ENCODE results near the gene SLC25A19. TPM values are rescaled to one million over a fixed set of nuclear protein-coding genes. Genes with fewer than 3 reads are reported as not detected.

Gene SLC25A19
- total and polyA plus RNA-seq, 9 of the 15 experiments (the other 6 are each of a cell fraction or from before 2014, with no cell fraction given), result 33.4 to 76.6 (median 55.3) TPM

DNA sequence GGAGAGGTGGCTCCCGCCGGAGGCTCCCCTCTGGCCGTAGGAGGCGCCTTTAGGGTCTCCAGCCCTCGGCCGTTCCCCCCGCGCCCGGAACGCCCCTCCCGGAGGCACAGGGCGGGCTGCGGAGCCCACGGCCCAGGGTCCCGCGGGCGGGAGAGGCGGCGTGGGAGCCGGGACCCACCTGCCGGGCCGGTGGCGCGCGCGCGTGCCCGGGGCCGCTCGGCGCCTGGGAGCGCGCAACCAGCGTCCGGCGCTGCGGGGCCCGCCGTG, 18.3 kb downstream of the SLC25A19 start, which contains the start of gene MIF4GD (continued):
- TF ChIP-seq, protein P1, sequence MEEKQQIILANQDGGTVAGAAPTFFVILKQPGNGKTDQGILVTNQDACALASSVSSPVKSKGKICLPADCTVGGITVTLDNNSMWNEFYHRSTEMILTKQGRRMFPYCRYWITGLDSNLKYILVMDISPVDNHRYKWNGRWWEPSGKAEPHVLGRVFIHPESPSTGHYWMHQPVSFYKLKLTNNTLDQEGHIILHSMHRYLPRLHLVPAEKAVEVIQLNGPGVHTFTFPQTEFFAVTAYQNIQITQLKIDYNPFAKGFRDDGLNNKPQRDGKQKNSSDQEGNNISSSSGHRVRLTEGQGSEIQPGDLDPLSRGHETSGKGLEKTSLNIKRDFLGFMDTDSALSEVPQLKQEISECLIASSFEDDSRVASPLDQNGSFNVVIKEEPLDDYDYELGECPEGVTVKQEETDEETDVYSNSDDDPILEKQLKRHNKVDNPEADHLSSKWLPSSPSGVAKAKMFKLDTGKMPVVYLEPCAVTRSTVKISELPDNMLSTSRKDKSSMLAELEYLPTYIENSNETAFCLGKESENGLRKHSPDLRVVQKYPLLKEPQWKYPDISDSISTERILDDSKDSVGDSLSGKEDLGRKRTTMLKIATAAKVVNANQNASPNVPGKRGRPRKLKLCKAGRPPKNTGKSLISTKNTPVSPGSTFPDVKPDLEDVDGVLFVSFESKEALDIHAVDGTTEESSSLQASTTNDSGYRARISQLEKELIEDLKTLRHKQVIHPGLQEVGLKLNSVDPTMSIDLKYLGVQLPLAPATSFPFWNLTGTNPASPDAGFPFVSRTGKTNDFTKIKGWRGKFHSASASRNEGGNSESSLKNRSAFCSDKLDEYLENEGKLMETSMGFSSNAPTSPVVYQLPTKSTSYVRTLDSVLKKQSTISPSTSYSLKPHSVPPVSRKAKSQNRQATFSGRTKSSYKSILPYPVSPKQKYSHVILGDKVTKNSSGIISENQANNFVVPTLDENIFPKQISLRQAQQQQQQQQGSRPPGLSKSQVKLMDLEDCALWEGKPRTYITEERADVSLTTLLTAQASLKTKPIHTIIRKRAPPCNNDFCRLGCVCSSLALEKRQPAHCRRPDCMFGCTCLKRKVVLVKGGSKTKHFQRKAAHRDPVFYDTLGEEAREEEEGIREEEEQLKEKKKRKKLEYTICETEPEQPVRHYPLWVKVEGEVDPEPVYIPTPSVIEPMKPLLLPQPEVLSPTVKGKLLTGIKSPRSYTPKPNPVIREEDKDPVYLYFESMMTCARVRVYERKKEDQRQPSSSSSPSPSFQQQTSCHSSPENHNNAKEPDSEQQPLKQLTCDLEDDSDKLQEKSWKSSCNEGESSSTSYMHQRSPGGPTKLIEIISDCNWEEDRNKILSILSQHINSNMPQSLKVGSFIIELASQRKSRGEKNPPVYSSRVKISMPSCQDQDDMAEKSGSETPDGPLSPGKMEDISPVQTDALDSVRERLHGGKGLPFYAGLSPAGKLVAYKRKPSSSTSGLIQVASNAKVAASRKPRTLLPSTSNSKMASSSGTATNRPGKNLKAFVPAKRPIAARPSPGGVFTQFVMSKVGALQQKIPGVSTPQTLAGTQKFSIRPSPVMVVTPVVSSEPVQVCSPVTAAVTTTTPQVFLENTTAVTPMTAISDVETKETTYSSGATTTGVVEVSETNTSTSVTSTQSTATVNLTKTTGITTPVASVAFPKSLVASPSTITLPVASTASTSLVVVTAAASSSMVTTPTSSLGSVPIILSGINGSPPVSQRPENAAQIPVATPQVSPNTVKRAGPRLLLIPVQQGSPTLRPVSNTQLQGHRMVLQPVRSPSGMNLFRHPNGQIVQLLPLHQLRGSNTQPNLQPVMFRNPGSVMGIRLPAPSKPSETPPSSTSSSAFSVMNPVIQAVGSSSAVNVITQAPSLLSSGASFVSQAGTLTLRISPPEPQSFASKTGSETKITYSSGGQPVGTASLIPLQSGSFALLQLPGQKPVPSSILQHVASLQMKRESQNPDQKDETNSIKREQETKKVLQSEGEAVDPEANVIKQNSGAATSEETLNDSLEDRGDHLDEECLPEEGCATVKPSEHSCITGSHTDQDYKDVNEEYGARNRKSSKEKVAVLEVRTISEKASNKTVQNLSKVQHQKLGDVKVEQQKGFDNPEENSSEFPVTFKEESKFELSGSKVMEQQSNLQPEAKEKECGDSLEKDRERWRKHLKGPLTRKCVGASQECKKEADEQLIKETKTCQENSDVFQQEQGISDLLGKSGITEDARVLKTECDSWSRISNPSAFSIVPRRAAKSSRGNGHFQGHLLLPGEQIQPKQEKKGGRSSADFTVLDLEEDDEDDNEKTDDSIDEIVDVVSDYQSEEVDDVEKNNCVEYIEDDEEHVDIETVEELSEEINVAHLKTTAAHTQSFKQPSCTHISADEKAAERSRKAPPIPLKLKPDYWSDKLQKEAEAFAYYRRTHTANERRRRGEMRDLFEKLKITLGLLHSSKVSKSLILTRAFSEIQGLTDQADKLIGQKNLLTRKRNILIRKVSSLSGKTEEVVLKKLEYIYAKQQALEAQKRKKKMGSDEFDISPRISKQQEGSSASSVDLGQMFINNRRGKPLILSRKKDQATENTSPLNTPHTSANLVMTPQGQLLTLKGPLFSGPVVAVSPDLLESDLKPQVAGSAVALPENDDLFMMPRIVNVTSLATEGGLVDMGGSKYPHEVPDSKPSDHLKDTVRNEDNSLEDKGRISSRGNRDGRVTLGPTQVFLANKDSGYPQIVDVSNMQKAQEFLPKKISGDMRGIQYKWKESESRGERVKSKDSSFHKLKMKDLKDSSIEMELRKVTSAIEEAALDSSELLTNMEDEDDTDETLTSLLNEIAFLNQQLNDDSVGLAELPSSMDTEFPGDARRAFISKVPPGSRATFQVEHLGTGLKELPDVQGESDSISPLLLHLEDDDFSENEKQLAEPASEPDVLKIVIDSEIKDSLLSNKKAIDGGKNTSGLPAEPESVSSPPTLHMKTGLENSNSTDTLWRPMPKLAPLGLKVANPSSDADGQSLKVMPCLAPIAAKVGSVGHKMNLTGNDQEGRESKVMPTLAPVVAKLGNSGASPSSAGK (IDR thresholded peaks at IDR 0.05), result no peak
- TF ChIP-seq, protein P2, sequence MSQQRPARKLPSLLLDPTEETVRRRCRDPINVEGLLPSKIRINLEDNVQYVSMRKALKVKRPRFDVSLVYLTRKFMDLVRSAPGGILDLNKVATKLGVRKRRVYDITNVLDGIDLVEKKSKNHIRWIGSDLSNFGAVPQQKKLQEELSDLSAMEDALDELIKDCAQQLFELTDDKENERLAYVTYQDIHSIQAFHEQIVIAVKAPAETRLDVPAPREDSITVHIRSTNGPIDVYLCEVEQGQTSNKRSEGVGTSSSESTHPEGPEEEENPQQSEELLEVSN (IDR thresholded peaks at IDR 0.05; ENCODE audit: borderline replicate concordance in 1 of 2, extremely low read depth in 1 of 2, insufficient read depth in 1 of 2, insufficient read length in 1 of 2, low read depth in 1 of 2, low read length in 1 of 2, poor library complexity in 1 of 2, severe bottlenecking in 1 of 2), result no peak
- TF ChIP-seq, protein P3, sequence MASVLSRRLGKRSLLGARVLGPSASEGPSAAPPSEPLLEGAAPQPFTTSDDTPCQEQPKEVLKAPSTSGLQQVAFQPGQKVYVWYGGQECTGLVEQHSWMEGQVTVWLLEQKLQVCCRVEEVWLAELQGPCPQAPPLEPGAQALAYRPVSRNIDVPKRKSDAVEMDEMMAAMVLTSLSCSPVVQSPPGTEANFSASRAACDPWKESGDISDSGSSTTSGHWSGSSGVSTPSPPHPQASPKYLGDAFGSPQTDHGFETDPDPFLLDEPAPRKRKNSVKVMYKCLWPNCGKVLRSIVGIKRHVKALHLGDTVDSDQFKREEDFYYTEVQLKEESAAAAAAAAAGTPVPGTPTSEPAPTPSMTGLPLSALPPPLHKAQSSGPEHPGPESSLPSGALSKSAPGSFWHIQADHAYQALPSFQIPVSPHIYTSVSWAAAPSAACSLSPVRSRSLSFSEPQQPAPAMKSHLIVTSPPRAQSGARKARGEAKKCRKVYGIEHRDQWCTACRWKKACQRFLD (CRISPR knock-in tag; IDR thresholded peaks at IDR 0.05), result peak; percentile 86; the same call in 1 of the 2 replicates
- TF ChIP-seq, protein P4, sequence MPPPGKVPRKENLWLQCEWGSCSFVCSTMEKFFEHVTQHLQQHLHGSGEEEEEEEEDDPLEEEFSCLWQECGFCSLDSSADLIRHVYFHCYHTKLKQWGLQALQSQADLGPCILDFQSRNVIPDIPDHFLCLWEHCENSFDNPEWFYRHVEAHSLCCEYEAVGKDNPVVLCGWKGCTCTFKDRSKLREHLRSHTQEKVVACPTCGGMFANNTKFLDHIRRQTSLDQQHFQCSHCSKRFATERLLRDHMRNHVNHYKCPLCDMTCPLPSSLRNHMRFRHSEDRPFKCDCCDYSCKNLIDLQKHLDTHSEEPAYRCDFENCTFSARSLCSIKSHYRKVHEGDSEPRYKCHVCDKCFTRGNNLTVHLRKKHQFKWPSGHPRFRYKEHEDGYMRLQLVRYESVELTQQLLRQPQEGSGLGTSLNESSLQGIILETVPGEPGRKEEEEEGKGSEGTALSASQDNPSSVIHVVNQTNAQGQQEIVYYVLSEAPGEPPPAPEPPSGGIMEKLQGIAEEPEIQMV (tag; conservative IDR thresholded peaks at IDR 0.05; ENCODE audit: low read depth), result no peak
- TF ChIP-seq NCOR1 (IDR thresholded peaks at IDR 0.05) (no peak), MYBL2 (IDR thresholded peaks at IDR 0.05; ENCODE audit: low read depth) (no peak), MYBL2 (CRISPR knock-in tag; IDR thresholded peaks at IDR 0.05; ENCODE audit: borderline replicate concordance) (no peak), ATF1 (CRISPR knock-in tag; IDR thresholded peaks at IDR 0.05) (no peak), ATF1 (tag; IDR thresholded peaks at IDR 0.05) (no peak), RHOXF2B (CRISPR knock-in tag; conservative IDR thresholded peaks at IDR 0.05) (no peak), MTA3 (IDR thresholded peaks at IDR 0.05; ENCODE audit: borderline replicate concordance) (no peak), TSC22D4 (tag; IDR thresholded peaks at IDR 0.05) (no peak), ZNF311 (CRISPR knock-in tag; IDR thresholded peaks at IDR 0.05) (no peak), NR2F6 (CRISPR knock-in tag; IDR thresholded peaks at IDR 0.05) (peak; percentile 83; the same call in 1 of the 2 replicates)
